Neutrophil (primary cell): ENCODE data around the gene METAP1.
"Not testable (repeated sequence)": the region's sequence is repeated elsewhere in the genome, so short reads cannot be mapped to it uniquely, and the experiment has no call there.

ENCODE experiments used
- H3K27ac ChIP-seq: fragments of 200-600 bp; sonication (generic); 2 replicates; pipeline ENCODE4 v1.5.1; 2016; ENCODE audit warnings: mild to moderate bottlenecking, moderate library complexity
- H3K27me3 ChIP-seq: fragments of 200-600 bp; sonication (generic); 2 replicates; pipeline ENCODE4 v1.6.0; 2016; ENCODE audit warnings: mild to moderate bottlenecking
- H3K36me3 ChIP-seq: fragments of 200-600 bp; sonication (generic); 2 replicates; pipeline ENCODE4 v1.5.1; 2017
- H3K4me1 ChIP-seq, 2 experiments: fragments of 200-600 bp in 1 of 2; sonication (generic) in 1 of 2; 1 replicate in 1 of 2; 2 replicates in 1 of 2; pipeline versions ENCODE4 v1.5.1 to v1.6.1; 2013 to 2016; ENCODE audit warnings: low read depth in 1 of 2, low read length in 1 of 2, mild to moderate bottlenecking in 1 of 2, moderate library complexity in 1 of 2; ENCODE audit not compliant: control insufficient read depth in 1 of 2, insufficient read depth in 1 of 2
- H3K4me3 ChIP-seq, 2 experiments: fragments of 200-600 bp in 1 of 2; sonication (generic) in 1 of 2; 1 replicate in 1 of 2; 2 replicates in 1 of 2; pipeline ENCODE4 v1.5.1; 2013 to 2016; ENCODE audit warnings: low read depth in 1 of 2, low read length in 1 of 2, mild to moderate bottlenecking in 1 of 2, moderate library complexity in 1 of 2
- H3K9me3 ChIP-seq: fragments of 200-600 bp; sonication (generic); 2 replicates; pipeline ENCODE4 v1.5.1; 2016
- TF ChIP-seq, protein P1 (sequence below): fragments of 200-600 bp; sonication (generic); IDR thresholded peaks from 2 replicates; pipeline ENCODE4 v1.5.1; 2016; ENCODE audit warnings: antibody characterized with exemption

METAP1 gene

DNA sequence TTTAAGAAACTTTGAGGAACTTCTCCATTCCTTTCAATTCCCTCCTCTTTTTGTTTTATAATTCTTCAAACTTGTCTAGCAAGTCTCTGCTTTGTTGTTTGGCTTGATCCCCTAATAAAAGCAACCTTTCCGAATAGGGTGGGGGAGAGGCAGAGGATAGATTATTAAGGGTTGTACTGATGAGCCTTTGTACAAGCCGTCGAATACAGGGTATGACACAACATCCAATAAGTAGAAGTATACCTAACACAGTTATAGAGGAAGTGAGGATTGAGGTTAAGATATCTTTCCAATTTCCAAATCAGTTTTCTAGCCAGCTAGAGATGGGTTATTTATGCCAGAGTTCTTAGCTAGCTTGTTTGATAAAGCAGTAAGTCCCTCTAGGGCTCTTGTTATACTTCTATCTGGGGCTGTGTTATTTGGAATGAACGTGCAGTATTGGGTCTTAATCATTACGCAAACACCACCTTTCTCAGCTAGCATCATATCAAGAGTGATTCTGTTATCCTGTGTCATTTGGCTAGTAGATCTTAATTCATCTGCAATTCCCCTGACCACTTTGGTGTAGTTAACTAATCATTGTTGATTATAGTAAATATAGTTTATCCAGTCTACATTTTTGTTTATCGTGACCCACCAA, 18.5 kb downstream of the METAP1 start:
- Histone ChIP-seq H3K9me3 (no peaks in the 10 kb centered on the region), H3K4me3 (no peak overlapping the region), H3K4me1 (peaks cover 0 to 4% of the 10 kb centered on the region in 2 experiments), H3K36me3 (no peaks in the 10 kb centered on the region), H3K27me3 (no peaks in the 10 kb centered on the region), H3K27ac (no peak overlapping the region)
- TF ChIP-seq, protein P1, sequence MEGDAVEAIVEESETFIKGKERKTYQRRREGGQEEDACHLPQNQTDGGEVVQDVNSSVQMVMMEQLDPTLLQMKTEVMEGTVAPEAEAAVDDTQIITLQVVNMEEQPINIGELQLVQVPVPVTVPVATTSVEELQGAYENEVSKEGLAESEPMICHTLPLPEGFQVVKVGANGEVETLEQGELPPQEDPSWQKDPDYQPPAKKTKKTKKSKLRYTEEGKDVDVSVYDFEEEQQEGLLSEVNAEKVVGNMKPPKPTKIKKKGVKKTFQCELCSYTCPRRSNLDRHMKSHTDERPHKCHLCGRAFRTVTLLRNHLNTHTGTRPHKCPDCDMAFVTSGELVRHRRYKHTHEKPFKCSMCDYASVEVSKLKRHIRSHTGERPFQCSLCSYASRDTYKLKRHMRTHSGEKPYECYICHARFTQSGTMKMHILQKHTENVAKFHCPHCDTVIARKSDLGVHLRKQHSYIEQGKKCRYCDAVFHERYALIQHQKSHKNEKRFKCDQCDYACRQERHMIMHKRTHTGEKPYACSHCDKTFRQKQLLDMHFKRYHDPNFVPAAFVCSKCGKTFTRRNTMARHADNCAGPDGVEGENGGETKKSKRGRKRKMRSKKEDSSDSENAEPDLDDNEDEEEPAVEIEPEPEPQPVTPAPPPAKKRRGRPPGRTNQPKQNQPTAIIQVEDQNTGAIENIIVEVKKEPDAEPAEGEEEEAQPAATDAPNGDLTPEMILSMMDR = no peak

DNA sequence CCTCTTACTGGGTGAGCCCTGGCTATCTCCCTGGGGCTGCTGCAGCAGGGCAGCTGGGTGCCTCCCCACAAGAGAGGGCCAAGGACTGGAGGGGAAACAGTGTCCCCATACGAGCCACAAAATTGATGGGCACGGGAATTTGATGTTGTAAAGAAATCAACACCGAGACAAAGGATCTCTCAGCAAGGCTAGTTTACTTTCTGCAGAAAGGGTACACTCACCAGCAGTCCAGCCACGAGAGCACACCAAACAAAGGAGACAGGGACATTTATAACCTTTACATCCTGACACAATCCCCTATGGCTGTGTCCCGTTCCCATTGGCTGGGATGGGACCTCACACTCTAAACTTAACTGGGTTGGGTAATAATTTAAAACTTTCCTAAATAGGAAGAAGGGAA, 25.9 kb downstream of the METAP1 start:
- H3K27me3 ChIP-seq = no peaks in the 10 kb centered on the region
- H3K4me1 ChIP-seq = no peaks in the 10 kb centered on the region
- no peak overlapping the region for H3K27ac ChIP-seq
- TF ChIP-seq, protein P1 = no peak
- no peaks in the 10 kb centered on the region for H3K9me3 ChIP-seq
- no peaks in the 10 kb centered on the region for H3K36me3 ChIP-seq
- H3K4me3 ChIP-seq = no peak overlapping the region

DNA sequence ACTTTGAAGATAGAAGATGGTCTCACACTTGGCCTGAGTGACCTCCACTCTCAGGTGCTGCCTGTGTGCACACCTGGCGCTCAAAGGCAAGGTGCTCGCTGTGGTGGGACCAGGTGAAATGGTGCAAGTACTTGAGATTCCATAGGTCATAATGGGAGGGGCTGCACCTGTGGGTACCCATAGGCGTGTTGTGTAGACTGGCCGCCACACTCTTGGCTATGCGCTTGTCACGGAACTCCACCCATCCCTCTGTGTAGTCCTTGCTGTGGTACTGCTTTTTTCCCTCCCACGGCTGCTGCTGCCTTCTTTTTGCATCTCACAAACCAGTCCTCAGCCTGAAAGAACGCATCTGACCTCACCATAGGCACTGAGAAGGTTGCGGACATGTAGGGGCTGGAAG, 27.0 kb downstream of the METAP1 start:
- Histone ChIP-seq H3K4me1 (no peaks in the 10 kb centered on the region), H3K9me3 (no peaks in the 10 kb centered on the region), H3K27me3 (no peaks in the 10 kb centered on the region), H3K27ac (no peak overlapping the region), H3K4me3 (no peak overlapping the region), H3K36me3 (no peaks in the 10 kb centered on the region)
- TF ChIP-seq, protein P1 = no peak

DNA sequence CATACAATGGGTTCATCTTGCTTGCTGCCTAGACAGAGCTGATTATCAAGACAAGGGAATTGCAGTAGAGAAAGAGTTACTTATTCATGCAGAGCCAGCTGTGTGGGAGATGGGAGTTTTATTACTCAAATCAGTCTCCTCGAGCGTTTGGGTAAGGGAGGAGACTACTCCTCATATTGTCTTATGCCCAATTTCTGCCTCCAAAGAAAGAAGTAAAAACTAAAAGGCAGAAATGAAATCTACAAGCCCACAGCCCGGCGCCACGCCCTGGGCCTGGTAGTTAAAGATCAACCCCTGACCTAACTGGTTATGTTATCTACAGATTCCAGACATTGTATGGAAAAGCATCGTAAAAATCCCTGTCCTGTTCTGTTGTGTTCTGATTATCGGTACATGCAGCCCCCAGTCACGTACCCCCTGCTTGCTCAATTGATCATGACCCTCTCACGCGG, 28.3 kb downstream of the METAP1 start:
- H3K4me3 ChIP-seq, H3K36me3 ChIP-seq, H3K4me1 ChIP-seq, H3K27ac ChIP-seq, H3K27me3 ChIP-seq, H3K9me3 ChIP-seq: not testable (repeated sequence)

DNA sequence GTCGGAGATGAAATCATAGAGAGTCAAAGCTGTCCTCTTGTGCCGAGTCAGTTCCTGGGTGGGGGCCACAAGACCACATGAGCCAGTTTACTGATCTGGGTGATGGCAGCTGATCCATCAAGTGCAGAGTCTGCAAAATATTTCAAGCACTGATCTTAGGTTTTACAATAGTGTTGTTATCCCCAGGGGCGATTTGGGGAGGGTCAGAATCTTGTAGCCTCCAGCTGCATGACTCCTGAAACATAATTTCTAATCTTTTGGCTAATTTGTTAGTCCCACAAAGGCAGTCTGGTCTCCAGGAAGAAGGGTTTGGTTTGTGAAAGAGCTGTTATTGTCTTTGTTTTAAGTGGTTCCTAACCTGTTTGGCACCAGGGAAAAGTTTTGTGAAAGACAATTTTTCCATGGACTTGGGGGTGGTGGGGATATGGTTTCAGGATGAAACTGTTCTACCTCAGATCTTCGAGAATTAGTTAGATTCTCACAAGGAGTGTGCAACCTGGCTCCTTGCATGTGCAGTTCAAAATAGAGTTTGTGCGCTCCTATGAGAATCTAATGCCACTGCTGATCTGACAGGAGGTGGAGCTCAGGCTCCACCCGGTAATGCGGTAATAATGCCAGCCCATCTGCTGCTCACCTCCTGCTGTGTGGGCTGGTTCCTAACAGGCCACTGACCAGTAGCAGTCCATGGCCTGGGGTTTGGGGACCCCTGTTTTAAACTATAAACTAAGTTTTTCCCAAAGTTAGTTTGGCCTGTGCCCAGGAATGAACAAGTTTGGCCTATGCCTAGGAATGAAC, 29.2 kb downstream of the METAP1 start:
- Histone ChIP-seq H3K4me3 (no peak overlapping the region), H3K27me3 (no peaks in the 10 kb centered on the region), H3K36me3 (no peaks in the 10 kb centered on the region), H3K9me3 (no peaks in the 10 kb centered on the region), H3K4me1 (no peaks in the 10 kb centered on the region), H3K27ac (no peak overlapping the region)
- TF ChIP-seq, protein P1 = no peak

DNA sequence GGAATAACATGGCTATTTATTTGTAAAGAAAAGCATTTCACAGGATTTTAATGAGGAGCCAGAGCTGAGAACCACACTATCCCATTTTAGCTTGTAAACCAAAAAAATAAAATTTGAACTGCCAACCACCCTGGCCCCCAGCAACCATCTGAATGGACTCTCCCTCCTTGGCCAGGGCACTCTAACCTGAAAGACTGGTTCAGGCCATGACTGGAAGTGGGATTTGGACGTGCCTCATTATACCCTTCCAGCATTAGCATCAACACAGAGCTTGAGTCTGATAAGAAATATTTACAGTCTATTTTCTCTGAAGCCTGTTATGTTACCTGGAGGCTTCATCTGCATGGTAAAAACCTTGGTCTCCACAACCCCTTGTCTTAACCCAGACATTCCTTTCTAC, 30.0 kb downstream of the METAP1 start:
- Histone ChIP-seq H3K36me3 (no peaks in the 10 kb centered on the region), H3K27me3 (no peaks in the 10 kb centered on the region), H3K27ac (no peak overlapping the region), H3K4me1 (no peaks in the 10 kb centered on the region), H3K9me3 (no peaks in the 10 kb centered on the region), H3K4me3 (no peak overlapping the region)
- TF ChIP-seq, protein P1 = no peak
